Mucosa of gallbladder (tissue), 1 donor: ENCODE results near the gene CALD1. TPM values are rescaled to one million over a fixed set of nuclear protein-coding genes. Genes with fewer than 3 reads are reported as not detected.

Experiments
- DNase-seq: peaks from one replicate; pipeline ENCODE4 v3.0.0-alpha.2; 2020; ENCODE audit warnings: low spot score
- total RNA-seq: library from RNA; stranded (reverse); gene quantifications from one replicate; pipeline ENCODE4 v1.2.1, GENCODE V29; 2021
- donor health status: DM: no; HTN: no; CAD: no.

Gene CALD1
- total RNA-seq, 1 donor from 2014 or later = 601 TPM

GRCh38 chr7:134997214-134997885, 217.9 kb downstream of the CALD1 start:
- no peak for DNase-seq

- no peak for DNase-seq
Observed at GRCh38 chr7:134999136-134999535, 219.7 kb downstream of the CALD1 start.

- DNase-seq = no peak
Observed at GRCh38 chr7:135001390-135002165, 222.1 kb downstream of the CALD1 start.

- DNase-seq = no peak
Observed at GRCh38 chr7:135012229-135012628, 232.8 kb downstream of the CALD1 start.

Other genes starting within 250 kb of the CALD1 start
- gene AKR1B15, start 230.5 kb upstream of the CALD1 start, total RNA-seq = 43.2 TPM
- 12.7 TPM for gene BPGM, start 132.8 kb upstream of the CALD1 start, total RNA-seq
- 4.1 TPM for gene AGBL3, start 206.9 kb downstream of the CALD1 start, total RNA-seq